GM23338 (cell line): ENCODE data around the gene FBN2. TPM values are rescaled to one million over a fixed set of nuclear protein-coding genes. Genes with fewer than 3 reads are reported as not detected.

Experiments
- ATAC-seq: fragments of 200-7000 bp; cut with Tn5 transposase; 3 replicates; pipeline ENCODE4 v1.9.1; 2020
- DNase-seq: peaks from one replicate; pipeline ENCODE4 v3.0.0-alpha.2; 2015; ENCODE audit warnings: low spot score
- H2AFZ ChIP-seq: fragments of 200-600 bp; sonication (generic); 2 replicates; pipeline ENCODE4 v1.8.0; 2016; ENCODE audit warnings: antibody characterized with exemption, mild to moderate bottlenecking, moderate library complexity
- H3F3A ChIP-seq: fragments of 200-600 bp; sonication (generic); replicated peaks from 2 replicates; pipeline ENCODE4 v1.8.0; 2017; ENCODE audit warnings: antibody characterized with exemption, mixed run types, low read depth
- H3K27ac ChIP-seq: fragments of 200-600 bp; sonication (generic); 2 replicates; pipeline ENCODE4 v1.6.1; 2016; ENCODE audit warnings: low read depth
- H3K27me3 ChIP-seq: fragments of 200-600 bp; sonication (generic); 2 replicates; pipeline ENCODE4 v1.8.0; 2016; ENCODE audit warnings: mild to moderate bottlenecking, mixed run types, moderate library complexity; ENCODE audit not compliant: insufficient read depth
- H3K36me3 ChIP-seq: fragments of 200-600 bp; sonication (generic); 2 replicates; pipeline ENCODE4 v1.8.0; 2016; ENCODE audit warnings: mild to moderate bottlenecking; ENCODE audit not compliant: insufficient read depth
- H3K4me1 ChIP-seq: fragments of 200-600 bp; sonication (generic); 2 replicates; pipeline ENCODE4 v1.8.0; 2016; ENCODE audit warnings: mild to moderate bottlenecking, moderate library complexity; ENCODE audit not compliant: insufficient read depth
- H3K4me2 ChIP-seq: fragments of 200-600 bp; sonication (generic); 2 replicates; pipeline ENCODE4 v1.7.1; 2017; ENCODE audit warnings: mixed run types
- H3K4me3 ChIP-seq: fragments of 200-600 bp; sonication (generic); 2 replicates; pipeline ENCODE4 v1.6.1; 2016; ENCODE audit warnings: mixed run types
- H3K79me2 ChIP-seq: fragments of 200-600 bp; sonication (generic); replicated peaks from 2 replicates; pipeline ENCODE4 v1.8.0; 2017; ENCODE audit warnings: mild to moderate bottlenecking; ENCODE audit not compliant: insufficient read depth
- H3K9me2 ChIP-seq: fragments of 200-600 bp; sonication (generic); 2 replicates; pipeline ENCODE4 v1.8.0; 2017; ENCODE audit not compliant: insufficient read depth
- H4K20me1 ChIP-seq: fragments of 200-600 bp; sonication (generic); replicated peaks from 2 replicates; pipeline ENCODE4 v1.8.0; 2017; ENCODE audit warnings: mild to moderate bottlenecking; ENCODE audit not compliant: insufficient read depth
- H3K27ac Mint-ChIP-seq: 2 replicates; pipeline ENCODE4 v1.8.0; 2020; ENCODE audit warnings: inconsistent platforms, mild to moderate bottlenecking, moderate library complexity, mixed read lengths
- H3K27me3 Mint-ChIP-seq: 3 replicates; pipeline ENCODE4 v1.8.0; 2022; ENCODE audit warnings: low read depth, mild to moderate bottlenecking, moderate library complexity, mixed read lengths, inconsistent platforms; ENCODE audit not compliant: insufficient read depth, poor library complexity
- H3K36me3 Mint-ChIP-seq: 3 replicates; pipeline ENCODE4 v1.8.0; 2021; ENCODE audit warnings: low read depth, mild to moderate bottlenecking, inconsistent platforms, moderate library complexity, mixed read lengths
- H3K4me1 Mint-ChIP-seq: 3 replicates; pipeline ENCODE4 v1.8.0; 2020; ENCODE audit warnings: mild to moderate bottlenecking, inconsistent platforms, mixed read lengths
- H3K4me3 Mint-ChIP-seq: 3 replicates; pipeline ENCODE4 v1.8.0; 2021; ENCODE audit warnings: moderate library complexity, mild to moderate bottlenecking, inconsistent platforms, mixed read lengths
- H3K9me3 Mint-ChIP-seq: 3 replicates; pipeline ENCODE4 v1.8.0; 2020; ENCODE audit warnings: moderate library complexity, mild to moderate bottlenecking, inconsistent platforms, mixed read lengths
- CREB1 ChIP-seq: fragments of 250-450 bp; sonication (Bioruptor Pico); IDR thresholded peaks from 2 replicates; pipeline ENCODE4 v1.5.0; 2020; ENCODE audit warnings: low read depth, mild to moderate bottlenecking, moderate library complexity
- CTCF ChIP-seq, 2 experiments: fragments of 200-600 bp in 1 of 2; sonication (generic) in 1 of 2; conservative IDR thresholded peaks; 2 replicates each; pipeline versions ENCODE4 v1.5.1 to v1.6.1; 2016 to 2017; ENCODE audit warnings: antibody characterized with exemption in 2 of 2, low read depth in 2 of 2, mild to moderate bottlenecking in 2 of 2, moderate library complexity in 1 of 2
- ETS1 ChIP-seq: IDR thresholded peaks from 2 replicates; pipeline ENCODE4 v1.6.1; 2016; ENCODE audit warnings: antibody characterized with exemption
- EZH2 ChIP-seq: fragments of 200-600 bp; sonication (generic); IDR thresholded peaks from one replicate; pipeline ENCODE4 v1.8.0; 2017; ENCODE audit warnings: antibody characterized with exemption, mild to moderate bottlenecking, low read depth; ENCODE audit not compliant: unreplicated experiment
- EZH2phosphoT487 ChIP-seq: fragments of 200-600 bp; sonication (generic); IDR thresholded peaks from one replicate; pipeline ENCODE4 v1.8.1; 2018; ENCODE audit warnings: antibody characterized with exemption; ENCODE audit not compliant: unreplicated experiment
- JUNB ChIP-seq: IDR thresholded peaks from one replicate; pipeline ENCODE4 v1.6.1; 2016; ENCODE audit warnings: antibody characterized with exemption; ENCODE audit not compliant: unreplicated experiment
- NANOG ChIP-seq: IDR thresholded peaks from 2 replicates; pipeline ENCODE4 v1.6.1; 2016; ENCODE audit warnings: antibody characterized with exemption, borderline replicate concordance
- POLR2AphosphoS5 ChIP-seq: IDR thresholded peaks from 2 replicates; pipeline ENCODE4 v1.6.1; 2016; ENCODE audit warnings: antibody characterized with exemption, low read depth
- REST ChIP-seq: IDR thresholded peaks from one replicate; pipeline ENCODE4 v1.6.1; 2018; ENCODE audit warnings: antibody characterized with exemption; ENCODE audit not compliant: unreplicated experiment
- STAT1 ChIP-seq: IDR thresholded peaks from one replicate; pipeline ENCODE4 v1.6.1; 2016; ENCODE audit warnings: antibody characterized with exemption; ENCODE audit not compliant: unreplicated experiment
- ZNF114 ChIP-seq: fragments of 250-450 bp; sonication (Bioruptor Pico); IDR thresholded peaks from 2 replicates; pipeline ENCODE4 v1.5.0; 2020; ENCODE audit warnings: mild to moderate bottlenecking, moderate library complexity
- ZNF331 ChIP-seq: fragments of 250-450 bp; sonication (Bioruptor Pico); IDR thresholded peaks from 2 replicates; pipeline ENCODE4 v1.5.0; 2020; ENCODE audit warnings: low read depth, mild to moderate bottlenecking, moderate library complexity
- ZNF462 ChIP-seq: fragments of 250-450 bp; sonication (Bioruptor Pico); IDR thresholded peaks from 2 replicates; pipeline ENCODE4 v1.5.0; 2020; ENCODE audit warnings: mild to moderate bottlenecking, moderate library complexity
- polyA plus RNA-seq: library from polyadenylated mRNA; unstranded; fragments of >200 nt; fragmentation: Nextera tagmentation; extraction: Ambion mirVana; gene quantifications from 2 replicates; pipeline ENCODE4 v1.2.1, GENCODE V29; 2016
- total RNA-seq: library from RNA; depleted of rRNA; stranded (reverse); fragments of >200 nt; shearing (Covaris generic); gene quantifications from 2 replicates; pipeline ENCODE4 v1.2.3, GENCODE V29; 2014

The FBN2 gene
- total and polyA plus RNA-seq, 2 experiments from 2014 or later: 2.6 to 13.6 TPM

- H3K4me3 ChIP-seq: no peak overlapping the region
- no peak overlapping the region for H3K27ac ChIP-seq
- no peaks in the 10 kb centered on the region for H3F3A ChIP-seq
- no peaks in the 10 kb centered on the region for H3K27me3 ChIP-seq
- no peaks in the 10 kb centered on the region for H4K20me1 ChIP-seq
- no peaks in the 10 kb centered on the region for H3K27me3 Mint-ChIP-seq
- no peak overlapping the region for H3K27ac Mint-ChIP-seq
- no peaks in the 10 kb centered on the region for H3K9me3 Mint-ChIP-seq
- no peaks in the 10 kb centered on the region for H3K4me1 ChIP-seq
- ATAC-seq (no peak), DNase-seq (no peak)
- H3K4me2 ChIP-seq: no peak overlapping the region
- no peak for TF ChIP-seq POLR2AphosphoS5
- no peak for TF ChIP-seq ZNF114 (CRISPR knock-in tag)
- no peak for TF ChIP-seq EZH2phosphoT487
- no peak for TF ChIP-seq ZNF331
- no peak for TF ChIP-seq EZH2
- no peak for TF ChIP-seq JUNB
- no peak for TF ChIP-seq CREB1 (CRISPR knock-in tag)
- TF ChIP-seq NANOG: no peak
- no peak for TF ChIP-seq ETS1
- no peak for TF ChIP-seq CTCF (conservative IDR thresholded peaks at IDR 0.05; ENCODE audit: low read depth in 2 of 2)
- TF ChIP-seq REST: no peak
- no peak for TF ChIP-seq STAT1
- no peak for TF ChIP-seq ZNF462 (CRISPR knock-in tag)
- H3K36me3 Mint-ChIP-seq: no peaks in the 10 kb centered on the region; the same call in 2 of the 3 replicates
- peaks cover 4% of the 10 kb centered on the region; the same call in 2 of the 3 replicates for H3K4me1 Mint-ChIP-seq
- no peak overlapping the region for H2AFZ ChIP-seq
- no peaks in the 10 kb centered on the region for H3K9me2 ChIP-seq
- no peaks in the 10 kb centered on the region for H3K79me2 ChIP-seq
- no peaks in the 10 kb centered on the region; the same call in 1 of the 2 replicates for H3K36me3 ChIP-seq
- no peak overlapping the region for H3K4me3 Mint-ChIP-seq
These were observed 261.4 kb downstream of the FBN2 start for GRCh38 chr5:128276537-128277216.
